GM21825 (cell line): ENCODE data around the gene SFXN5.

Experiments
- ATAC-seq: cut with Tn5 transposase; IDR thresholded peaks from one replicate; pipeline ENCODE4 v1.9.1; 2021; ENCODE audit warnings: mild to moderate bottlenecking, moderate library complexity; ENCODE audit not compliant: unreplicated experiment

SFXN5 gene

DNA sequence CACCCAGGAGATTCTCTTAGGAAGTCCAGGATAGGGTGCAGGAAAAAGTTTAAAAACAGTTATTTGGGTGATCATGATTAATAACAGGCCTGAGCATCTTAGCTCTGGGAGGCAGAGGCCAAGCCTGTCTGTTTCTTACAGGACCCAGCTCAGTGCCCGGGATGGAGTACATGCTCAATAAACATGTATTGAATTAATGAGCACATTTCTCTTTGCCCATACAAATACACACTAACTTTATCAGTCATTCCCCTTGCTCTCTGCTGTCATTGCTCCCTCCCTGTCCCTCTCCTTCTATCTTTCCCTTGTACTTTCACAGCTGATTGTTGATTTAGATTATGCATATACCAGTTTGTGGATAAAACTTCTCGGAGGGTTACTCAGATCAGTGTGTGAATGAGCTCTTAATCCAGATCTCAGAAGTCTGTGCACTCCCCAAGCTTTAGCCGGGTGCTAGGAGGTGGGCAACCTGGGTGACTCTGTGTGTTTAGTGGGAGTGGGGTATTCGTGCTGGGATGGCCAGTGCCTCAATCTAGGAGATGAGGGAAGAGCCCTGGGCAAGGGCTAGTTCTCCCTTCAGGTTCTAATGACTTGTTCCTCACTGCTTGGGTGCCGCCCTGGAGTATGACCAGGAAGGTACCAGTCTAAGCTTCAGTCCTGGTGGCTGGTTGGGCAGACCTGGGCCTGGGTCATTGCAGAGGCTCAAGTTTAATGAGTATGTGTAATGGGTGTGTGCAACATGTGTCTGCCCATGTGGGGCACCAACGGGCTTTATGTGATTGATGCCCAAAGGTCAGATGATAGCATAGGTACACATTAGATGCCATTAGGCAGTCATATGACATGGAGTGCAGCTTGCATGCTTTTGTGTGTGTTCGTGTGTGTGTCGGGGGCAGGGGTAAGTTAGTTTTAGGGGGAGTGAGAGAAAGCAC, 143.6 kb downstream of the SFXN5 start:
- ATAC-seq: no peak

DNA sequence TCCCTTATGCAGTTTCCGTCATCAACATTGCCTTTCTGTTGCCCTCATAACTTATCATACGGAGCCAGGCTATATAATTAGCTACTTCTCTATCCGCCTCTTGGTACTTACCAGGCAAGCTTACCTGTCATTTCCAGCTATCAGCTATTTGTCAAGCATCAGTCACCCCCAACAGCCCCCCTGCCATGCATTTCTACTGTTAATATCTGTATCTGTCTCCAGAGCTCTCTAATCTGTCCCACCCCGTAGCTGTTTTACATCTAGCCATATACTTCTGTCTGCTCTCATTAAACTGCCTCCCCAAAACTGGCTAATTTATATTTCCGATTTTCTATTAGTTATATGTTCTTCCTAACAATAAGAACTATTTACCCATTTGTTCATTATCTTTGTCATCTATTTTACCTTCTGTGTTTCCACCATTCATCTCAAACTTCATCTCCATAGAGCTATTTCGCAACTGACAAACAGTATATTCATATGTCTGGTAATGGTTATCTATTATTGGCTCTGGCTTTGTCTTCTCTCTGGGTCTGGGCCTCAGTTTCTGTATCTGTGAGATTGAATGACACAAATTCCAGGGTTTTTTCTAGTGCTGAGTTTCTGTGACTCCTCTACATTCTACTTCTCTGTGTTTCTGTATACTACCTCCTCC, 144.6 kb downstream of the SFXN5 start:
- ATAC-seq: no peak

DNA sequence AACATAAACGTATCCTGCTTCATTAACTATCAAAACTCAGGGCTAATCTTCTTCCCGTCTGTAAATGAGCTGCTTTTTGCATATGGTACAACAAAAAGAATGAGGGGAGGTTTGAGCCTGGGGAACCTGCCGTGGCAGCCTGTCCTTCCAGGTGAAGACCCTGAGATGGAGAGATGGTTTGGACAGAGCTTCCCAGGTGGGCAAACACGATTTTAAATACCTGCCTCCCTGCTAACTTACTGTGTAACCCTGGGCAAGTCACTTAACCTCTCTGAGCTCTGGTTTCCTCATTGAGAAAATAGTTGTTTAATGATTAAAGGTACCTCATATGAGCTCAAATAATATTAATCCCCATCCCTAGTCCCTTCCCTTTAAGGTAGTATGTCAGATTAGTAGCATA, 145.1 kb downstream of the SFXN5 start:
- no peak for ATAC-seq

DNA sequence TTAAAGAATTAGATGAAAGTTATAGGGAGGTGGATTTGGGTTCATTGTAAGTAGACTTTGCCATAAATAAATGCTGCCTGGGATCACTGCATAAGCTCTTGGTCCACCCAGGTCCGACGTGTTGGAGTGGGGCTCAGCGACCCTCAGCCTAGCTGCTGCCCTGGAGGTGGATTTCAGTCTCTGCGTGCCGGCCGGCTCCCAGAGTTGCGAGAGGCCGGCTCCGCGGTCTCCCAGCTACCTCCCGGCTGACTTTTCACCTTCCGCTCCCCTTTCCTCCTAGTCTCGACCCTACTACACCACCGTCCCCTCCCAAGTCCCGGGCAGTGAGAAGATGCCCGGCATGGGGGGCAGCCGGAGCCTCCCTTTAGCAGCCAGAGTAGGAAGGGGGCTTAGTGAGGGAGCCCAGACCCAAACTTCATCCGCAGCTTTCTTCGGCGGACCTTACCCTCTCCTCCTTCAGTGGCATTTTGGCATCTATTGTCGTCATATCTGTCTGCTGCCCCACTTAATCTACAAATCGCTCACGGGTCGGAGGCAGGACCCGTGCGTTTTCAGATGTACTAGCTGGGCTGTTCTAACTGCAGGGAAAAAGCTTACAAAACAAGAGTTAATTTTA, 146.1 kb downstream of the SFXN5 start:
- ATAC-seq: no peak

DNA sequence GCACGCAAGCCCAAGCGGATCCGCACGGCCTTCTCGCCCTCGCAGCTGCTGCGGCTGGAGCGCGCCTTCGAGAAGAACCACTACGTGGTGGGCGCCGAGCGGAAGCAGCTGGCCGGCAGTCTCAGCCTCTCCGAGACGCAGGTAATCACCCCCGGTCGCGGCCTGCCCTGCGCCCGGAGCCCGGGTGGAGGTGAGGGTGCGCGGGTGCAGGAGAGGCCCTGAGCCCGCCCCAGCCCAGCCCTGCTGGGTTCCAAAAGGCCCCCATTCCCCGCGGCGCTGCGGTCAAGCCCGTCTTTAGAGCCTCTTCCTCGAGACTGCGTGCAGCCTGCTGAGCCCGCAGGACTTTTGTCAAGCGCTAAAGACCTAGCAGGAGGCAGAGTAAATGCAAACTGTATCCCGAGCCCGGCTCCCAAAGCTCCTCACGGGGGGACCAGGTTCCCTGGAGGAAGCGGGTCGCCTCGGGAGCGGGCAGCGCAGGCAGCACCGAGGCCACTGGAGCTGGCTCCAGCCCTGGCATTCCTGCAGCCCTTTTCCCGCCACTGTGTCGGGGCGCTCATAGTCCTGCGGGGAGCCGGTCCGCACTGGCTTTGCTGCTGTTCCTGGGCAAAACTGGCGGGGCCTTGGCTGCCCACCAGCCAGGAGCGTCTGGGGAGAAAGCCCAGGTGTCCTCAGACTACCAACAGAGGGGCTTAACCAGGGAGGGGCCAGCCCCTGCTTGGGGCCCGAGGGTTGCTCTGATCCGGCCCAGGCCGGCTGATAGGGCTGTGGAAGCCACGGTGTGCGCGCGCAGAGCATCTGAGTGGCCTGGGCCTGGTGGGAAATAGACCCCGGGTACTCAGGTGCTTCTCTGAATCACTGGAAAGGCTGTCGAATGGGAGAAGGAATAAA, 146.9 kb downstream of the SFXN5 start:
- peak; percentile 45 for ATAC-seq

DNA sequence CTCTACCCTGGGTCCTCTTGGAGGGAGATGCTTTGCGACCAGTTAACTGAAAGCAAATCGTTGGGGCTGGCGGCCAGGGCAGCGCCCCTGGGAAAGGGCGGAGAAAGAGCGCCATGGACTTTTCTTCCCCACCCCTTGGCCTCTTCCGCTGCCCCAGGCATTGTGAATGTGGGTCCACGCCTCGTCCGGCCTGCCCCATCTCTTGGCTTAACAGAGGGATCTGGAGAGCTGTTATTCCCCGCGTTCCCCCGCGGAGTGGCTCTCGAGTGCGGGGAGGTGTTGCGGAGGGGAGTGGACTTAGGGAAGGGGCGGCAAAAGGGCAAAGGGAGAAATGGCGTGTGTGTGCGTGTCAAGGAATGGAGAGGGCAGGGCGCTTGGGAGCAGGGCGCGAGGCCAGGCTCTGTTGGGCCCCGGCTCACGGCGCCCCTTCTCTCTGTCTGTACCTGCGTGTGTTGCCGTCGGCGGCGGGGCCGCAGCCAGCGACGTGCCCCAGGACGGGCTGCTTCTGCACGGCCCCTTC, 147.6 kb downstream of the SFXN5 start:
- ATAC-seq: no peak

DNA sequence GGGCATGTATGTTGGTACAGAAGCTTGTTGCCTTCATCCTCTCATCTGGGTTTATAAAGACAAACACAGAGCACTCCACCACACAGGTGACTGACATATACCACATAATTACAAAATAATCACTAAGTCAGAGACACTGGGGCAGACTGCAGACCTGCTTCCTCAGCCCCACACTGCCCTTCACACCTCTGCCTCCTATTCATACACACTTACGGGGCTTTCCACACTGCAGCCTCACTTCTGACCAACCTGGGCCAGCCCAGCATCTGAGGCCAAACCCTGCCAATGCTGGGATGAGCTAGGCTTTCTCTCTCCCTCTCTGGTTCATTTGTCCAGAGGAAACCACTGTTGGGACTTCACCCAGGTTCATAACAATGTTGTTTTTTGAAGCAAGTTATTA, 149.7 kb downstream of the SFXN5 start:
- no peak for ATAC-seq

DNA sequence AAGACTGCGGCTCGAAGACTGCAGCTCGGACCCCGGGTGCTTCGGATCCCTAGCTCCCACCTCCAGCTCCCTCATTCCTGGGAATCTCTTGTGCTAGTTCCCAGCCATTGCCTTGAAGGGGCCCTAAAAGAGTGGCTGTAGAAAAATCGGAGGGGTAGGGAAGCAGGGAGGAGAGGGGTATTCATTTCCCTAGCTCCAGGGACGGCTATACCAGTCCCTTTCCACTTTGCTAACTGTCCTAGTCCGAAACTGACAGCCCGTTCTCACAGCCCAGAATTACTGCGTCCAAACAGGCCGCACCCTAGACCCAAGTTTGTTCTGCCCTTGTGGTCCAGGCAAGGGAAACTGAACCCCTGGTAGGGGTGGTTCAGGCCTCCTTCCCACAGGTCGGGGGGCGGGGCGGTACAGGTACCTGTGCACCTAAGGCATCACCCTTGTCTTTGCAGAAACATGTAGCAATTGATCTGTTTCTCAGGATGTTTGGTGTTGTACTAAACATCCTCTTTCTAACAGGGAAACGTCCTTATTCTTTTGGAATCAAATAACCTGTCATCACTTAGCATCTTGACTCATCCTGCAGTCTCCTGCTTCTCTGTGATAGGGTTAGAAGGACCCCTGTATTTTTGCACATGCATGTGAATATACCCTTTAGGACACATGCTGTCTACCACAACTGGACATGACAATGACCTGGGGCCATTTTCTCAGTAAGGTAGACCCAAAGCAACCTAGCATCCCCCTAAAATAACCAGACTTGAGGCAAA, 150.2 kb downstream of the SFXN5 start:
- no peak for ATAC-seq

DNA sequence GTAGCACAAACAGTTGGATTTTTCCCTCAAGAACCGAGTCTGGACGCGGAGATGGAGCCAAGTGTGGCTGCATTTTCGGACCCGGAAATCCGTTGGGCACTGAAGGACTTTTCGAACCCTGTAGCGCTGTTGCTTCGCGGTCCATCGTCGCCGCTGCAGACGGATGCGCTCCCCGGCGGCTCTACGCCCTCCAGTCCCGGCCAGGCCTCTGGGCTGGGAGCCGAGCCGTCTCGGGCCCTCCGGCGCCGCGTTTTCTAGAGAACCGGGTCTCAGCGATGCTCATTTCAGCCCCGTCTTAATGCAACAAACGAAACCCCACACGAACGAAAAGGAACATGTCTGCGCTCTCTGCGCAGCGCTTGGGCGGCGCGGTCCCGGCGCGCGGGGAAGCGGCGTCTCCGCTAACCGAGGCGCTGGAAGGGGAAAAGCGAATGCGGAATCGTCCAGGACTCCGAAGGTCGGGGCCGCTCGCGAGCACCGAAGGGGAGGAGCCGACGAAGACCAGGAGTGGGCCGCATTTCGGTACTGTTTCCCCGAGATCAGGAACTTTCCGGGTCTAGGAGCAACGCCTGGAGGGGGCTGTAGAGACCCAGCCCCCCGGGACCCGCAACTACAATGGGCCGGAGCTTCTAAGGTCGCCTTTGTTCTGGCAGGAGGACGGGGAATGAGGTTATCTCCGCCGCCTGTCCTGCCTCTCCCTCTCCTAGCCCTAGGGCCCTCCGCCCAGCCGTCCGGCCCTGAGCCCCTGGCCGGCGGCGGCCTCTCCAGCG, 151.0 kb downstream of the SFXN5 start:
- no peak for ATAC-seq

DNA sequence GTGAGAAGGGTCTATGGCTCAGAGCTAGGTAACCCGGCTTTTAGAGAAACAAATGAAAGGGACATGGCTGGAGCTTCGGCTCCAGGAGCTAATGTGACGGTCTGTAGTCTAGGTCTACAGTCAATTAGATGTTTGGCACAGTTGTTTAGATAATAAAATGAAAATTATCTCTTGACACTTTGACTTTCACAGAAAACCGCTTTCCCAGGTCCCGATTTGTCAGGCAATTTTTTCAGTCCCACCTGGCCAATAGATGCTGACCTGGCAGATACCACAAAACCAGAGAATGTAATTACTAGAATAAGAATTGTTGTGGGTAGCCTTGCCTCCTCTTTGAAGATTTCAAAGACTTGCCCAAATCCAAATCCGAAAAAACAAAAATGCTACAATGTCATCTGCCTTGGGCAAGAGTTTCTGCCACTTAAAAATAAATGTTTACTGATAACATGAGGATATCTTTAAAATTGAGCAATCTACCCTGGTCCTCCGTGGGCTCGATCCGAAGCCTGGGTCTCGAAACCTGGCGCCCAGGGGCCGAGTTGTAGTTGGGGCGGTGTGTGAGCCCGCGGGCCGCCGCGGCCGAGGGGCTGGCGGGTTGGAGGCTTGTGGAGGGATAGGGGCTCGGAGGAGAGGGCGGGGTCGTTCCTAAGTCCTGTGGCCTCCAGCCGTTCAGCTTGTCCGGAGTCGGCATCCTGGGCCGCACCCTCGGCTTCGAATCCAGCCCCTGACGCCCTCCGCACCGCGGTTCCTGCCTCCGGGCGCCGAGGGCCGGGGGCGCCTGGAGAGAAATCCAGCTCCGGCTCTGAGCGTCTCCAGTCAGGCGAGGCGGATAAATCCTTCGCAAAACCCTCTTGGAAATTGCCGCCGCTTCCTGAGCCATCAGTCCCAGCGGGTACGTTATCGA, 151.8 kb downstream of the SFXN5 start:
- no peak for ATAC-seq

DNA sequence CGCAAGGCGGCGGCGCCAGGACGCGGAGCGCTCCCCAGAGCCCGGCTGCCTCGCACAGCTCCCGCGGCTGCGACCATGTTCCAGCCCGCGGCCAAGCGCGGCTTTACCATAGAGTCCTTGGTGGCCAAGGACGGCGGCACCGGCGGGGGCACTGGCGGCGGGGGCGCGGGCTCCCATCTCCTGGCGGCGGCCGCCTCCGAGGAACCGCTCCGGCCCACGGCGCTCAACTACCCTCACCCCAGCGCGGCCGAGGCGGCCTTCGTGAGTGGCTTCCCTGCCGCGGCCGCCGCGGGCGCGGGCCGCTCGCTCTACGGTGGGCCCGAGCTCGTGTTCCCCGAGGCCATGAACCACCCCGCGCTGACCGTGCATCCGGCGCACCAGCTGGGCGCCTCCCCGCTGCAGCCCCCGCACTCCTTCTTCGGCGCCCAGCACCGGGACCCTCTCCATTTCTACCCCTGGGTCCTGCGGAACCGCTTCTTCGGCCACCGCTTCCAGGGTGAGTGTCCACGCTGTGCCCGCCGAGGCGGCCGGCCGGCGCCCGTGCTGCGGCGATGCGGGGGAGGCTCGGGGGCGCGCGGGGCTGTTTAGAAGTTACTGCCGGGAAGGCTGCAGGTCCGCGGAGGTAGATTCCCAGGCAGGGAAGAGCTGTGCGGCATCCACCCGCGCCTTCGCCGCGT, 153.5 kb downstream of the SFXN5 start:
- ATAC-seq: no peak

DNA sequence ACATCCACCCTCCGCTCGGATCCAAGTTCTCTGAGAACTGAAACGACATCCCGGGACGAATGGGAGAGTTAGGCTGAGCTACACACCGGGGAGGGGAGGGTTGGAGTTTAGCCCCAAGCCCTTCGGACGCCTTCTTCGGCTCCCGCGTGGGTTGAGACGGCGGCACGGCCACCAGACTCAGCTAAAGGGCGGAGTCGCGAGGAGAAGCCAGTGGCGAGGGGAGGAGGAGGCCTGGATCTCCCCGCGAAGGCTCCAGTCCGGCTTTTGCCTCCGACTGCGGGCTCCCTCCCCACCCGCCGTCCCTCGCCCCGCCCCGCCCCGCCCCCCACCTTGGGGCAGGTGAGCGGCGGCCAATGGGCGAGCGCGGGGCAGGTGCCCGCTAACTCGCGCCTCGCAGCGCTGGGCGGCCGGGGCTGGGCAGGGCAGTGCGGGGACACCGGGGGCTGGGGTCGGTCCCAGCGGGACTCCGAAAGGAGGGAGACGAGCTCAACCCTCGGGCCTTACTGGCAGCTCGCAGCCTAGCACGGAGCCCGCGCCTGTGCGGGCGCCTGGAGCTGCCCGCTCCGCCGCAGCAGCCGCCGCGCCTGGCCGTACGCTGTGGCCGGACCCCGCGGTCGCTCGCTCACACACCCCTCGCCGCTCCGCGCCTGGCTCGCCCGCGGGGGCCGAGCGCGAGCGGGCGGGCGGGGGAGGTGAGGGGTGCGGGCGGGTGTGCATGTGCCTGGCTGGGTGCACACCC, 154.2 kb downstream of the SFXN5 start, which contains the start of gene EMX1:
TSS of gene EMX1 (plus strand) at position 382 of the 739 bp plus-strand sequence. CDS start at position 716, 334 bp downstream.
- ATAC-seq: peak; percentile 42

DNA sequence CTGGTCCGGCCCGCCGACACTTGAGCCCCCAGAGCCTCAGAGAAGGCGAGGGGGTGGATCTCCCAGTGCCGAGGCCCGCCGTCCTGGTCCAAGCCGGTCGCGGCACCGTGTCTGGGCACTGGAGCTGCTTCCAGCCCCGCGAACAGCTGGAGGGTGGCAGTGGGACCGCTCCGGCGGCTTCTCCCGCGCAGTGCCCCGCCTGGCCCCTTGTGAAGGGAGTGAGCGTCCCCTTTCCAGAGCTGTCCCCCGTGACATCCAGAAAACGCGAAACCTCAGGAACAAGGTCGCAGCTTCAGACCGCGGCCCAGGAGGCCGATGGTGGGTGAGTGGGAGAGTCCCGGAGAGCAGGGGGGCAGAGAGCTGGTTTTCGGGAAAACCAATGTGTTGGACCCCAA, 154.8 kb downstream of the SFXN5 start:
- ATAC-seq: no peak

DNA sequence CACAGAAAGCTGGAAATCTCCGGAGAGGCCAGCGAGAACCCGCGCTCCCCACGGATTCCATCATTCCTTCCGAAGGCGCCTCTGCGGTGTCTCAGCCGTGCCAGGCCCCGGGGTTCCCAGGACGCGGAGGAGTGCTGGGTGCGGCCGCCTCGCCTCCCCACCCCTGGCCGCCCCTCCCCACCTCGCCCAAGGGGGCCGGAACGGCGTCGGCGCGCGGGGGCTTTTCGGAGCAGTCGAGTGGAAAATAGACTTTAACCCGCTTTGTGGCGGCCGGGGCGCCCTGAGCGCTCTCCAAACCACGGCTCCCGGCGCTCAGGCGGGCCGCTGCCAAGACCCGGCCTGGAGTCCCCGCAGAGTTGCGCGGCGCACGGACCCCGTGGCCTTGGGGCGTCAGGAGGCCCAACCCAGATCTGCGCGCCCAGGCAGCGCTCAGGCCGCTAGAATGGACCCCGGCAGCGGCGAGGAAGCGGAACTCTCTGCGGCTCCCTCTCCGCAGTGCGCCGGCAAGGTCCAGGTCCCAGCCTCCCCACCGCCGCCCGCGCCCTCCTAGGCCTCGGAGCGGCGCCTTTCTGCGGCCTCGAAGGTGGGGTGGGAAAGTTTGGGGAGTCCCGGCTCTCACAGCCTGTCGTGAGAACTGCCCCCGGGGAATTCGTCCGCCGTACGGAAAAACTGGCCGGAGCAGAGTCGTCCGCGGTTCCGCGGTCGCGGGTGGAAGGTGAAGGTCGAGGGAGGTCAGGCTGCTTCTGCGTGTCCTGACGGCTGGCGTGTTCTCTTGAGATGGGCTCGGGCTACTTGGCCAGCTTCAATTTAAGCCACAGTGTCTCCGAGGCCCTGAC, 155.4 kb downstream of the SFXN5 start:
- peak; percentile 59 for ATAC-seq

DNA sequence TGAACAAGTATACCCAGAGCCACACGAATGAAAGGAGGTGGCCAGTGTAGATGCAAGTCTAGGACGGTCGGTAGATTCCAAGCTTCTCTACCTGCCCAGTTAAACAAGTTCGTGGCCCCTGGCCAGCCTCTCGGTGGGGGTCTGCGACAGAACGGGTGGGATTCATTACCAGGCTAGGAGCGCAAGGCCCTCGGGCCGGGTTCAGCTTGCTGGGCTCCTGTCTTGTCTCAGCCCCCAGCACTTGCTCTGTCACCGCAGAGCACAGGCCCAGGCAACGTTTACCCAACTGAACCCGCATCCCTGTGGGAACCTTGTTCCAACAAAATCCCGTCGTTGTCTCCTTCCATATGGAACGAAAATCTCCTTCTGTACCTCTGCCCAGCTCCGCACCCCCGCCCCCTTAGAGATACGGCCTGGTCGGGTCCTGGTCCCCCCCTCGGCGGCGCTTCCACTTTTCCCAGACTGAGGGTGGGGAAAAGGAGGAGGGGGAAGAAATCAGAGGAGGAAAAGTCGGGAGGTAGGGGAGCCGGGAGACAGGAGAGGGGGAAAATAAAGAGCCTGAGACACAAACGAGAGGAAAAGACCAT, 156.1 kb downstream of the SFXN5 start:
- no peak for ATAC-seq
